Type B pancreatic cell (in vitro differentiated cells): Measurements from ENCODE around the gene OIP5. TPM values are rescaled to one million over a fixed set of nuclear protein-coding genes. Genes with fewer than 3 reads are reported as not detected.

Source experiments
- DNase-seq: peaks from one replicate; pipeline ENCODE4 v3.0.0; 2021; ENCODE audit warnings: mixed read lengths; ENCODE audit not compliant: unreplicated experiment; ENCODE audit errors: extremely low spot score
- H3K27ac Mint-ChIP-seq: 2 replicates; pipeline ENCODE4 v1.8.0; 2021; ENCODE audit warnings: mild to moderate bottlenecking, mixed read lengths
- H3K27me3 Mint-ChIP-seq: 2 replicates; pipeline ENCODE4 v1.8.0; 2021; ENCODE audit warnings: mixed read lengths
- H3K36me3 Mint-ChIP-seq: 2 replicates; pipeline ENCODE4 v1.8.0; 2021; ENCODE audit warnings: mixed read lengths
- H3K4me1 Mint-ChIP-seq: one replicate; pipeline ENCODE4 v1.8.0; 2021; ENCODE audit warnings: mixed read lengths; ENCODE audit not compliant: unreplicated experiment
- H3K4me3 Mint-ChIP-seq: 2 replicates; pipeline ENCODE4 v1.8.0; 2021; ENCODE audit warnings: mild to moderate bottlenecking, mixed read lengths
- H3K9me3 Mint-ChIP-seq: 2 replicates; pipeline ENCODE4 v1.8.0; 2021; ENCODE audit warnings: mixed read lengths
- total RNA-seq: library from RNA; stranded (reverse); gene quantifications from 2 replicates; pipeline ENCODE4 v1.2.1, GENCODE V29; 2021; ENCODE audit warnings: low replicate concordance
- TF ChIP-seq, protein P1 (sequence below): fragments of 200-600 bp; sonication (generic); conservative IDR thresholded peaks from 2 replicates; pipeline ENCODE4 v1.5.0; 2021; ENCODE audit warnings: antibody characterized with exemption, mild to moderate bottlenecking

OIP5 gene
- total RNA-seq, 1 donor from 2014 or later, result 15.8 TPM

DNA sequence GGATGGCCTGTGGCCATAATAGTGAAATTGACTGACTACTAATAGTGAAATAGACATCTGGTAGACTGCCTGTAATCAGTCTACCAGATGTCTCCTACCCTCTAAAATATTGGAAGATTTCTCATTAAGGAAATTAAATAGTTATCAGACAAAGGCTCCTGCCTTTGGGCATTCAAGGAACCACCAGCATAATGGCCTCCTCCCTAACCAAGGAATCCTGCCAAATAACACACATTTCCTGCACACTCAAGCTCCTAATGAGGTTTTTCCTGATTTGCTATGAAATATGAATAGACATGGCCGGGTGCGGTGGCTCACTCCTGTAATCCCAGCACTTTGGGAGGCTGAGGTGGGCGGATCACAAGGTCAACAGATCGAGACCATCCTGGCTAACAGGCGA, 14.8 kb upstream of the OIP5 start:
- Mint-ChIP-seq H3K27me3 (no peaks in the 10 kb centered on the region), H3K4me1 (no peaks in the 10 kb centered on the region), H3K36me3 (peaks cover 20% of the 10 kb centered on the region), H3K27ac (no peak overlapping the region), H3K9me3 (no peaks in the 10 kb centered on the region), H3K4me3 (no peak overlapping the region)
- DNase-seq, result no peak
- TF ChIP-seq, protein P1, sequence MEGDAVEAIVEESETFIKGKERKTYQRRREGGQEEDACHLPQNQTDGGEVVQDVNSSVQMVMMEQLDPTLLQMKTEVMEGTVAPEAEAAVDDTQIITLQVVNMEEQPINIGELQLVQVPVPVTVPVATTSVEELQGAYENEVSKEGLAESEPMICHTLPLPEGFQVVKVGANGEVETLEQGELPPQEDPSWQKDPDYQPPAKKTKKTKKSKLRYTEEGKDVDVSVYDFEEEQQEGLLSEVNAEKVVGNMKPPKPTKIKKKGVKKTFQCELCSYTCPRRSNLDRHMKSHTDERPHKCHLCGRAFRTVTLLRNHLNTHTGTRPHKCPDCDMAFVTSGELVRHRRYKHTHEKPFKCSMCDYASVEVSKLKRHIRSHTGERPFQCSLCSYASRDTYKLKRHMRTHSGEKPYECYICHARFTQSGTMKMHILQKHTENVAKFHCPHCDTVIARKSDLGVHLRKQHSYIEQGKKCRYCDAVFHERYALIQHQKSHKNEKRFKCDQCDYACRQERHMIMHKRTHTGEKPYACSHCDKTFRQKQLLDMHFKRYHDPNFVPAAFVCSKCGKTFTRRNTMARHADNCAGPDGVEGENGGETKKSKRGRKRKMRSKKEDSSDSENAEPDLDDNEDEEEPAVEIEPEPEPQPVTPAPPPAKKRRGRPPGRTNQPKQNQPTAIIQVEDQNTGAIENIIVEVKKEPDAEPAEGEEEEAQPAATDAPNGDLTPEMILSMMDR, result no peak

DNA sequence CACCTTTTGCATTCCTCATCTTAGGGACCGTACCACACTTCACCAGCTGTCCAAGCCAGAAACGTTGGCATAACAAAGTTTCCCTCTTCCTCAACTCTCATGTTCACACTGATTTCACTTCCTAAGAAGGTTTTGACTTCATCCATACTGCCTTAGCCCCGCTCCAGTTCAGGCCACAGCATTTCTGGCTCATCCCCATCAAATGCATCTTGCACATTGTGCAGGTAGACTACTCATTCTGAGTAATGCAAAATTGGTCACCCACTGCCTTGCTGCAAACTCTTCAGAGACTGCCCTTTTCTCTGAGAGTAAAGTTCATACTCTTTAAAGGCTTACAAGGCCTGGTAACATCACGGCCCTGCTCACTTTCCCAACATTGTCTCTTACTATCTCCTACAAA, 9.1 kb upstream of the OIP5 start:
- H3K27ac Mint-ChIP-seq, result no peak overlapping the region
- H3K4me1 Mint-ChIP-seq, result peaks cover 5% of the 10 kb centered on the region
- DNase-seq, result no peak
- H3K36me3 Mint-ChIP-seq, result peaks cover 30% of the 10 kb centered on the region
- no peaks in the 10 kb centered on the region for H3K9me3 Mint-ChIP-seq
- TF ChIP-seq, protein P1, result no peak
- H3K4me3 Mint-ChIP-seq, result no peak overlapping the region
- H3K27me3 Mint-ChIP-seq, result no peaks in the 10 kb centered on the region

DNA sequence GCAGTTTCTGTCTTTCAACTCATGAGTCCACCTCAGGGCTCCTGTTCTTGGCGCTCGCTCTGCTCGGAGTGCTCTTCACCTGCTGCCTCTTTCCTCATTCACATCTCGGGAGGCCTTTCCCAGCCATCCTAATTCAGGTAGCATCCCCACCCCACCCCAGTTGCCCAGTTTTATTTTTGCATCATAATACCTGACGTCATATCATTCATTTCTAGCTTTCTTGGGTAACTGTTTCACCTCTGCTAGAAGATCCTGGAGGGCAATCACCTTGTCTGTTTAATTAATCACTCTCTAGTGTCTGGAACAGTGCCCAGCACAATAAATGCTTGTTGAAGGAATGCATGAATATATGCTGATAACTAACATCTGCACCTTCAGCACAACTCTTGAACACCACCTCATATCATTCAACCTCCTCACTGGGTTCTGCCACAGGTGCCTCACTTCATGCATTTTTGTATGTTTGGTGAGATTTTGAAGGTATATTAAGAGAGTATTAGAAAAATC, 7.9 kb upstream of the OIP5 start:
- Mint-ChIP-seq H3K4me1 (peaks cover 5% of the 10 kb centered on the region), H3K4me3 (no peak overlapping the region), H3K27me3 (no peaks in the 10 kb centered on the region), H3K36me3 (peaks cover 25% of the 10 kb centered on the region), H3K9me3 (no peaks in the 10 kb centered on the region), H3K27ac (peak overlapping the region; percentile 29)
- DNase-seq, result no peak
- TF ChIP-seq, protein P1, result no peak

DNA sequence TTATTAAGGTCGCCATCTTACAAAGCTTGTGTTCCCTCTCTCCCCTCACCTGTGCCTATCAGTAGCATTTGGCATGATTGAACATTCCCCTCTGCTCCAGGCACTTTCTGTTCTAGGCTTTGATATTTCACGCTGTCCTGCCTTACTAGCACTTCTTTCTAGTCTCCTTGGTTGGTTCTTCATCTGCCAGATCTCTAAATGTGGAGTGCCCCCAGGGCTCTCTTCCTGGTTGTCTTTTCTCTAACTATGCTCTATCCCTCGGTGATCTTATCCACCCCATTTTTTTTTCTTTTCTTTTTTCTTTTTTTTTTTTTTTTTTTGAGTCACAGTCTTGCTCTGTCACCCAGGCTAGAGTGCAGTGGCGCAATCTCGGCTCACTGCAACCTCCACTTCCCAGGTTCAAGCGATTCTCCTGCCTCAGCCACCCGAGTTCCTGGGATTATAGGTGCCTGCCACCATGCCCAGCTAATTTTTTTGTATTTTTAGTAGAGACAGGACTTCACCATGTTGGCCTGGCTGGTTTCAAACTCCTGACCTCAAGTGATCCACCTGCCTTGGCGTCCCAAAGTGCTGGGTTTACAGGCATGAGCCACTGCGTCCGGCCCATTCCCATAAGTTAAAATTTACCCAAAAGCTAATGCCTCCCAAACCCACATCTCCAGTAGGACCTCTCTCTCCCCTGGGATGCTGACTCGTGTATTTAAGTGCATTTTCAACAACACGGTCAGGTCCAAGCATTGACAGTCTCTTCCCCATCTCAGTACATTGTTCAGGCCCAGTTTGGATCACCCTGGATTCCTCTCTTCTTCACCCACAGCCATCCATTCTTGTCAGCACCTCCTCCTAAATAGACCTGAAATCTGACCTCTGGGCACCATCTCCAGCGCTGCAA, 5.5 kb upstream of the OIP5 start:
- peak overlapping the region; percentile 18 for H3K4me3 Mint-ChIP-seq
- no peaks in the 10 kb centered on the region for H3K9me3 Mint-ChIP-seq
- peak overlapping the region; percentile 68 for H3K27ac Mint-ChIP-seq
- TF ChIP-seq, protein P1, result no peak
- H3K27me3 Mint-ChIP-seq, result no peaks in the 10 kb centered on the region
- no peak for DNase-seq
- peaks cover 10% of the 10 kb centered on the region for H3K4me1 Mint-ChIP-seq
- H3K36me3 Mint-ChIP-seq, result peaks cover 22% of the 10 kb centered on the region

GRCh38 chr15:41337047-41337446, 4.7 kb upstream of the OIP5 start:
- H3K9me3 Mint-ChIP-seq, result no peaks in the 10 kb centered on the region
- peaks cover 18% of the 10 kb centered on the region for H3K36me3 Mint-ChIP-seq
- H3K27ac Mint-ChIP-seq, result no peak overlapping the region
- H3K4me3 Mint-ChIP-seq, result no peak overlapping the region
- H3K4me1 Mint-ChIP-seq, result peaks cover 13% of the 10 kb centered on the region
- H3K27me3 Mint-ChIP-seq, result no peaks in the 10 kb centered on the region
- TF ChIP-seq, protein P1, result no peak
- DNase-seq, result no peak
